Psoas muscle (tissue), 8 donors: ENCODE results near the gene MYOM3. TPM values are rescaled to one million over a fixed set of nuclear protein-coding genes. Genes with fewer than 3 reads are reported as not detected.
A peak's percentile ranks its signal among the peaks of the same experiment; 100 is the strongest.

ENCODE experiments used
- ATAC-seq, 4 donors: fragments of 200-7000 bp; cut with Tn5 transposase; one replicate each; pipeline ENCODE4 v1.9.1; 2020; ENCODE audit warnings: moderate library complexity in 3 of 4, mild to moderate bottlenecking in 2 of 4
- DNase-seq, 2 donors: peaks; one replicate each; pipeline ENCODE4 v3.0.0-alpha.2; 2020
- H3K27ac ChIP-seq: fragments of 200-600 bp; one replicate; pipeline ENCODE4 v1.8.0; 2022
- H3K27me3 ChIP-seq, 3 donors: fragments of 200-600 bp in 1 of 3; one replicate each; pipeline versions ENCODE4 v1.6.1 to v1.8.0; 2013 to 2022; ENCODE audit warnings: low read length in 2 of 3, mild to moderate bottlenecking in 2 of 3, moderate library complexity in 1 of 3; ENCODE audit not compliant: insufficient read depth in 3 of 3
- H3K36me3 ChIP-seq, 2 donors: fragments of 200-600 bp in 1 of 2; one replicate each; pipeline versions ENCODE4 v1.6.1 to v1.8.0; 2013 to 2022; ENCODE audit warnings: low read depth in 1 of 2, mild to moderate bottlenecking in 1 of 2, moderate library complexity in 1 of 2; ENCODE audit not compliant: insufficient read depth in 1 of 2
- H3K4me1 ChIP-seq: fragments of 200-600 bp; one replicate; pipeline ENCODE4 v1.8.0; 2022
- H3K4me3 ChIP-seq: fragments of 200-600 bp; one replicate; pipeline ENCODE4 v1.8.0; 2022; ENCODE audit warnings: mild to moderate bottlenecking
- H3K9me3 ChIP-seq: fragments of 200-600 bp; one replicate; pipeline ENCODE4 v1.8.0; 2022
- WGBS, 3 donors: extraction: QIAGEN DNeasy Blood & Tissue Kit; methylation state at CpG; one replicate each; pipeline versions ENCODE4 v1.1.6 to v1.1.7; 2013; 5-methylcytosine and 5-hydroxymethylcytosine counted together
- intact Hi-C, 2 donors: fragments of 100-400 bp; cut with DNase I; formaldehyde crosslinking; loops; one replicate each; pipeline versions ENCODE4 v1.11.0 to v1.14.2; 2022
- polyA plus RNA-seq, 3 donors: library from polyadenylated mRNA; stranded (reverse); fragments of 200-250 nt; gene quantifications; one replicate each; pipeline ENCODE4 v1.2.3, GENCODE V29; 2013
- total RNA-seq, 4 donors: library from RNA; stranded (reverse); fragmentation: NEBNext Ultra II Directional in 2 of 4; extraction: Animal tissue kit (Norgen Biotek cat#: 25700) in 2 of 4; gene quantifications; one replicate each; pipeline versions ENCODE4 v1.2.1 to v1.2.4, GENCODE V29; 2021 to 2023
- TF ChIP-seq, protein P1 (sequence below): fragments of 200-600 bp; IDR thresholded peaks from one replicate; pipeline ENCODE4 v1.8.0; 2022; ENCODE audit warnings: antibody characterized with exemption
- donor health status: healthy with polysubstance abuse.
- donor health status: DM: no; HTN: no; CAD: no; lungs with moderate emphysema.
- donor health status: Bipolar disorder and iron deficiency.
- donor health status: healthy.
- donor health status: DM: yes; HTN: yes; CAD: no.
- donor health status: DM: no; HTN: no; CAD: no.
- donor health status: DM: no; HTN: no; CAD: no.
- donor health status: DM: yes; HTN: yes; CAD: no.

MYOM3 gene
- total and polyA plus RNA-seq, 7 donors, result 86.7 to 505 (median 152) TPM

DNA sequence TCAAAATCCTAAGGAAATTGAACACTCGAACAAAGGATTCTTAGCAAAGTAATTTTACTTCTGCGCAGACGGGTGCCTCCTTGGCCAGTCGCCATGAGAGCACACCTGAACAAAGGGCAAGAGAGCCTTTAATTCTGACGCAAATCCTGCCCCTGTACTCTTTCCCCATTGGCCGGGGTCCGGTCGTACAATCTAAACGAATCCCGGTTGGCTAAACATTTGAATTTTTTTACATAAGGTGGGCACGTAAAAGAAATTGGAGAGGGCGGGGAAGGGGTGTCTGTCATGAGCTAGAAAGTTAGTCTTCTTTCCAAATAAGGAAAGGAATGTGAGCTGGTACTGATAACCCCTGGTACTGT, 39.2 kb upstream of the MYOM3 start:
- H3K4me3 ChIP-seq, result no peak overlapping the region
- DNase-seq, result no peak
- WGBS, 3 donors, result 51 to 56% (median 52%) methylated on average over 12 of the region's 12 CpGs

DNA sequence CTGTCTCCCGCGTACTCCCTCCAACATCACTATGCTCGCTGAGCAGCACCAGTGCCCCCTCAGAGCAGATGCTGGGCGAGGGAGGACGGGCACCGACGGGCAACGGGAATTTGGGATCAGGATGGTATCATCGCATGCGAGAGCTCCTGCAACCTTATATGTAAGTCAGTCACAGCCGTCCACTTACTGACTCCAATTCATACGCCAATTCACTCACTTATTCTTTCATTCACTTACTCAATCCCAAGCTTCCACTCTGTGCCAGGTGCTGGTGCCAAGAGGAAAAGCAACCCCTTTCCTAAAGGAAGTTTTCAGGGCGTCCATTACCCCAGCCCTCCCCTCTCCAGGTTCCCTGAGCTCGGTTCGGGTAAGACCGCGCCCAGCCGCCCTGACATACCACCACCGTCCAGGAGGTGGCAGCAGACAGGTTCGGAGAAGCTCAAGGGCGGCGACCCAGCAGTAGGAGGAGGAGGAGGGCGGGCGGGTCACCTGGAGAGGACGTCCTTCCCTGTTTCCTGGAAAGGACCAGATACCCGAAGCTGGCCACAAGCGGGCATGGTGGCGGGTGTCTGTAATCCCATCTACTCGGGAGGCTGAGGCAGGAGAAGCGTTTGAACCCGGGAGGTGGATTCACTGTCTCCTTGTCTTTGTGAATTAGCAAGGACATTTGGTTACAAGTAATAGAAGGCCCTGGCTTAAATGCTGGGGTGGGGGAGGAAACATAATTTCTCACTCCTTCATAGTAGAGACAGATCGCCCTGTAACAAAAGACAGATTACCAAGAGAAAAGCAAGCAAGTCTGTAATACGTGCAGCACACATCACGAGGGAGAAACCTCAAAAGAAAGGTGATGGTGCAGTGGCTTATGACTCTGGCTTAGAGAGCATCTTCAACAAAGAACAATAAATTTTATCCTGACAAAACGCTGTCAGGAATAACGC, 38.6 kb upstream of the MYOM3 start:
- DNase-seq, result peak; percentile 88 to 92
- peak overlapping the region; percentile 41 for H3K4me3 ChIP-seq
- no peaks in the 10 kb centered on the region for H3K9me3 ChIP-seq
- no peak overlapping the region for H3K27ac ChIP-seq
- 15 to 19% (median 17%) methylated on average over 36 of the region's 36 CpGs for WGBS, 3 donors
- TF ChIP-seq, protein P1, sequence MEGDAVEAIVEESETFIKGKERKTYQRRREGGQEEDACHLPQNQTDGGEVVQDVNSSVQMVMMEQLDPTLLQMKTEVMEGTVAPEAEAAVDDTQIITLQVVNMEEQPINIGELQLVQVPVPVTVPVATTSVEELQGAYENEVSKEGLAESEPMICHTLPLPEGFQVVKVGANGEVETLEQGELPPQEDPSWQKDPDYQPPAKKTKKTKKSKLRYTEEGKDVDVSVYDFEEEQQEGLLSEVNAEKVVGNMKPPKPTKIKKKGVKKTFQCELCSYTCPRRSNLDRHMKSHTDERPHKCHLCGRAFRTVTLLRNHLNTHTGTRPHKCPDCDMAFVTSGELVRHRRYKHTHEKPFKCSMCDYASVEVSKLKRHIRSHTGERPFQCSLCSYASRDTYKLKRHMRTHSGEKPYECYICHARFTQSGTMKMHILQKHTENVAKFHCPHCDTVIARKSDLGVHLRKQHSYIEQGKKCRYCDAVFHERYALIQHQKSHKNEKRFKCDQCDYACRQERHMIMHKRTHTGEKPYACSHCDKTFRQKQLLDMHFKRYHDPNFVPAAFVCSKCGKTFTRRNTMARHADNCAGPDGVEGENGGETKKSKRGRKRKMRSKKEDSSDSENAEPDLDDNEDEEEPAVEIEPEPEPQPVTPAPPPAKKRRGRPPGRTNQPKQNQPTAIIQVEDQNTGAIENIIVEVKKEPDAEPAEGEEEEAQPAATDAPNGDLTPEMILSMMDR, result peak; percentile 82
- H3K27me3 ChIP-seq, result no peaks in the 10 kb centered on the region
- peak; percentile 95 to 98 (median 96) for ATAC-seq
- intact Hi-C loops, result loop anchor here in 1 of 2 donors (5.0 kb wide), 1 partner anchor 242 kb away; no protein-coding TSS in a partner anchor
- no peaks in the 10 kb centered on the region for H3K36me3 ChIP-seq
- H3K4me1 ChIP-seq, result no peaks in the 10 kb centered on the region

More for the DNA sequence above, 39.2 kb upstream of the MYOM3 start:
- TF ChIP-seq, protein P1, result no peak
- H3K27me3 ChIP-seq, result no peaks in the 10 kb centered on the region
- ATAC-seq, result no peak
- H3K27ac ChIP-seq, result no peak overlapping the region
- H3K9me3 ChIP-seq, result no peaks in the 10 kb centered on the region
- H3K36me3 ChIP-seq, result no peaks in the 10 kb centered on the region
- H3K4me1 ChIP-seq, result no peaks in the 10 kb centered on the region
- intact Hi-C loops, result loop anchor here in 1 of 2 donors (5.0 kb wide), 1 partner anchor 241 kb away; no protein-coding TSS in a partner anchor

DNA sequence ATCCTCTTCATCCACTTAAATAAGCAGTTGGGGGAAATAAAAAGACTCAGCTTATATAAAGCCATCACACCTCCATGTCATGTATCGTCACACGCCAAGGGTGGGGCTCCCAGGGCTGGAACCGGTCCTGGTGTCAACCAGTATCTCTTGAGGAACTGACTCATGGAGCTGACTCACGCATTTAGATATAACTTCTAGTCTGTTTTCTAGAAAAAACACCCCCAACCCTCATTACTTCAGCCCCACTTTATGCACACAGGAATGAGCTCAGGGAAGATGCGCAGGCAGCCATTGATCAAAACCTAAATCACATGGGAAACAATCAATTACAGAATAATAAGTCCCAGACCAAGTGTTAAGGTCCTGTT, 37.9 kb upstream of the MYOM3 start:
- no peaks in the 10 kb centered on the region for H3K27me3 ChIP-seq
- intact Hi-C loops, result loop anchor here in 1 of 2 donors (5.0 kb wide), 1 partner anchor 242 kb away; no protein-coding TSS in a partner anchor
- 69 to 85% (median 75%) methylated on average over 5 of the region's 5 CpGs for WGBS, 3 donors
- no peak overlapping the region for H3K4me3 ChIP-seq
- ATAC-seq (peak; percentile 60 to 83 (median 79)), DNase-seq (no peak)
- no peaks in the 10 kb centered on the region for H3K36me3 ChIP-seq
- TF ChIP-seq, protein P1, result no peak
- H3K9me3 ChIP-seq, result no peaks in the 10 kb centered on the region
- no peak overlapping the region for H3K27ac ChIP-seq
- H3K4me1 ChIP-seq, result no peaks in the 10 kb centered on the region

GRCh38 chr1:24147816-24148215, 35.9 kb upstream of the MYOM3 start:
- ATAC-seq (no peak), DNase-seq (no peak)
- H3K36me3 ChIP-seq, result no peaks in the 10 kb centered on the region
- no peaks in the 10 kb centered on the region for H3K4me1 ChIP-seq
- no peak overlapping the region for H3K4me3 ChIP-seq
- intact Hi-C loops, result no loop called here
- H3K27me3 ChIP-seq, result no peaks in the 10 kb centered on the region
- TF ChIP-seq, protein P1, result no peak
- no peaks in the 10 kb centered on the region for H3K9me3 ChIP-seq
- no peak overlapping the region for H3K27ac ChIP-seq
- 69 to 72% (median 72%) methylated on average over 6 of the region's 6 CpGs for WGBS, 3 donors
